Stimulated activated CD8-positive, alpha-beta memory T cell treated with anti-CD3 and anti-CD28 coated beads, Interleukin-15, amount 100 ng/mL, for 48 hours (primary cell): ENCODE measurements around the gene MRPL20.

Experiments
- DNase-seq, 2 donors: peaks; one replicate each; pipeline ENCODE4 v3.0.0-alpha.2; 2020; ENCODE audit warnings: low read depth in 2 of 2

Gene MRPL20

DNA sequence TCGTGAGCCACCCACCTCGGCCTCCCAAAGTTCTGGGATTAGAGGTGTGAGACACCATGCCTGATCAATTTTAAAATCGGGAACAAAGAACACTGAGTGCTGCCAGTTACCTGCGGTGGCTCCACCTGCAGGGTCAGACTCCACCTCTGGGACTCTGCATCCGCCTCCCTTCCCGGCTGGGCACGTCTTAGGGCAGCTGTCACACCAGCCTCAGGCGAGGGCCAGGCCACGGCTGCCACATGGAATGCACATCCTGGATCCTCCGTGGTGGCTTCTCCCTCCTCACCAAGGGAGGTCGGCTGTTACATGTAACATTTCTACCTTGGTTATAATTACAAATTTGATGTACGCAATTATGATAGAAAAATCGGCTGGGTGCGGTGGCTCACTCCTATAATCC lies 42.8 kb downstream of the MRPL20 start:
- DNase-seq, result no peak

GRCh38 chr1:1361982-1362423 lies 45.1 kb downstream of the MRPL20 start:
- DNase-seq, result no peak

DNA sequence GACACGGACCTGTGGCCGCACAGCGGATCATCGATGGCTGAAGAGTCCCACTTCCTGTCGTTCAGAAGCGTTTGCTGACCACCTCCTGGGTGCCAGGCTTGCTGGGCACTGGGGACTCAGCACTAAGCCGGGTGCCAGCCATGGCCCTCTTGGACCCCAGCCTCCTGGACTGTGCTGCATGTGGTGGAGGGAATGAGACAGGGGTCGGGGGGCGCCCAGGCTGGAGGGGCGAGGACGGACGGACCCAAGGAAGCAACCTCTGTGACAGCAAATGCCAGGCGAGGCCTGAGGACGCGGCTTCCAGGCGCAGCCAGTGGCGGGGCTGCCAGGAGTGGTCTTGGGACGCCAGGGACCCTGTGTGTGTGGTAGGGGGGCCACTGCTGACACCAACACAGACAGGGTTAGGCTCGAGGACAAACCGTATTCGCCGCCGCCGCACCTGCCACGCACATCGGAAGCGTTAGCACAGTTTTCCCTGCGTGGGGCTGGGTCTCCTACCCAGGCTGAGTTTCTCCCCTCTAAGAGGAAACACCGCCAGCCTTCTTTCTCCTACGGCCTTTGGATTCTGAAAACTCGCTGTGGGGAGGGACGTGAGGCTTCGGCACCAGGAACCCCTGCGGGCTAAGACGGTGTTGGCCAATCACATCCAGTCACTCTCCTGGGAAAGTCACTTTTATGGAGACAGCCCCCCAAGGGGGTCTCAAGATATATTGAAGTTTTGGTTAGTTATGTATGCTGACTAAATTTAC lies 45.7 kb downstream of the MRPL20 start:
- DNase-seq, result no peak

DNA sequence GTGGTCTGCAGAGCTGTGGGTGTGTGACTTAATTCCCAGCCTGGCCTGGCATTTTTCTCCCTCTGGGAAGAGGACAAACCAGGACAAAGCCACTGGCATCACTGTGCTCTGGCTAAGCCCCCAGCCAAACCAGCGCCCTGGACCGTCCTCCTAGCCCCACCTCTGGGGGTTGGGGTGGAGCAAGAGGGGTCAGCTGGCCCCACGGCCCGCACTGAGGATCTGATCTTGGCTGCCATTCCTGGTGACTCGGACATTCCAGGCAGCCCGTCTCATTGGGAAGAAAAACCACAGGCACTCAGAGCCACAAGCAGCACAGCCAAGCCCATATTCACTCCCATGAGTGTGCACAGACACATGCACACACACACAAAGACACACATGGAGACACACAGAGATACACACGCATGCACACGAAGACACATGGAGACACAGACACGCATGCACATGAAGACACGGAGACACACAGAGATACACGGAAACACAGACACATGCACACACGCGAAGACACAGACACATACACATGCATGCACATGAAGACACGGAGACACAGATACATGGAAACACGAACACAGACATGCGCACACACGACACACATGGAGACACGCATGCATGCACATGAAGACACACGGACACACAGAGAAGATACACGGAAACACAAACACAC lies 46.5 kb downstream of the MRPL20 start:
- no peak for DNase-seq

GRCh38 chr1:1359664-1360468 lies 47.2 kb downstream of the MRPL20 start:
- no peak for DNase-seq

DNA sequence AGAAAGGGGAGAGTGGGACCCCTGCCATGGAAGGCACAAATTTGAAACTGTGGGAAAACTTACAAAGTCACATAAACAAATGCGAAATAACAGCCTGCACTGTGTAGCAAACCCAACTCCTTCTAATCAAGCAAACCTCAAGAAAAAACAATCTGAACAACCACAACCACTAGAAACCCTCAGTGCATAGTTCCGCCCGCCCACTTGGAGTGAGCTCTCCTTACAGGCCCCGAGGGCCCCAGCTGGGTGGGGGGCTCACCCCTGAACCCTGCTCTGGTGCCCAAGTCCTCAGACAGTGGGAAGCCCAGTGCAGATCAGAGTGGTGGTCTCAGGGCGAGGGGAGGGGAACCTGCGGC lies 47.8 kb downstream of the MRPL20 start:
- DNase-seq, result no peak

DNA sequence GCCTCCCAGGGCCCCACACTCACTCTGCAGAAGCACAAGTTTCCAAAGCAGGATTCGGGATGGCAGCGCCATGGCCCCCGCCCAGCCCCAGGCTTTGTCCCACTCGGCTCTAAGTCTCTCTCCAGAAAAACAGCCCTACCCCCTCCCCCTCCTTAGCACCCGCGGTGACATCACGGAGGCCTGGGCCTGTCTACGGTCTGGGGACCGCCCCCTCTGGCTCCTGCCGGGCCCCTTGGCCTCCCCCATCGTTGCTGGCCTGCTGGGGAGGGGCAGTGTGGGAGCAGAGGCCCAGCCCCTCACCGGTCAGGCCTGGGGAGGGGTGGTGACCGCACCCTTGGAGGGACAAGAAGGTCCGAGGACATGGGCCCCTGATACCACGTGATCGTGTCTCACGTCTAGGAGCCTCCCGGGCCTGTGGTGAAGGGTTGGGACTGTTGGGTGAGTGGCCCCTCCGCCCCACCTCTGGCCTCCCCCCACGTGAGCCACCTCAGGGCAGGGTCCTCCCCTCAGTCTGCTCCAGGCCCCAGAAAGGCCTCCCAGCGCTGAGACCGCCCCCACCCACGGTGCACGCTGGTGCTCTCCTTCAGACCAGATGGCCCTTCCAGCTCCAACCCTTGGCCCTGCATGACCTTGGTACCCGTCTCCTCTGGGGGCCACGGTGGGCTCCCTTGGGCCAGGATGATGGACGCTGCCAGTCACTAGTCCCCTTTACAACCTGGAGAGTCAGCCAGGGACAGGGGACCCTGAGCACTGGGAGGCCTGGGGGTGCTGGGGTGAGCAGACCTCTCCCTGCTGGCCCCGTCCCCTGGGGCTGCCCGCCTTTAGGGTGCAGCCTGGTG lies 48.4 kb downstream of the MRPL20 start, which contains the start of gene MXRA8:
Gene MXRA8, minus strand, starts transcription at position 123 of the 839 bp plus-strand sequence. Its CDS starts 51 bp downstream, at position 72.
- DNase-seq, result no peak

DNA sequence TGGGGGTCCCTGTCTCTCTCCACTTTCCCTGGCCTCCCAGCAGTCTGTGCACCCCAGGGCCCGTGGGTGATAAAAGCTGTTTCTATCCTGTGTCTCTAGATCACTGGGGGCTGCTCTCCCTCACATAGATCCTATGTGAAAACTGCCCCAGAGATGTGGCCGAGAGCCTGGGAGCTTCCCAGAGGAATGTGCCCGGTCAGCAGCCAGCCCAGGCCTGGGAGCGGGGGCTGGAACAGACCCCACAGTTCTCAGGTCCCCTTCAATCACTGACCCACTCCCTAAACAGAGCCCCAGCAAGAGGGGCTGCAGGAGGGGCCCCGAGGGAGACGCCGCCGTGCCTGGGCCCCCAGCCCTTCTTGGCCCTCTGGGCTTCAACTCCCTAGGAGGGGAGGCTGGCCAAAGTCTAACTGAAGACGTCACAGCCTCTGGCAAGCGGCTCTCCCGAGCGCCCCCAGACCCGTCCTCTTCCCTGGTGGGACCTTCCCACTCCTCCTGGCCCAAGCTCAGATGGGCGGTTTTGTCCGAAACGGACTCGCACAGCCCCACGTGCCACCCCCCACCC lies 49.1 kb downstream of the MRPL20 start:
- DNase-seq, result no peak

DNA sequence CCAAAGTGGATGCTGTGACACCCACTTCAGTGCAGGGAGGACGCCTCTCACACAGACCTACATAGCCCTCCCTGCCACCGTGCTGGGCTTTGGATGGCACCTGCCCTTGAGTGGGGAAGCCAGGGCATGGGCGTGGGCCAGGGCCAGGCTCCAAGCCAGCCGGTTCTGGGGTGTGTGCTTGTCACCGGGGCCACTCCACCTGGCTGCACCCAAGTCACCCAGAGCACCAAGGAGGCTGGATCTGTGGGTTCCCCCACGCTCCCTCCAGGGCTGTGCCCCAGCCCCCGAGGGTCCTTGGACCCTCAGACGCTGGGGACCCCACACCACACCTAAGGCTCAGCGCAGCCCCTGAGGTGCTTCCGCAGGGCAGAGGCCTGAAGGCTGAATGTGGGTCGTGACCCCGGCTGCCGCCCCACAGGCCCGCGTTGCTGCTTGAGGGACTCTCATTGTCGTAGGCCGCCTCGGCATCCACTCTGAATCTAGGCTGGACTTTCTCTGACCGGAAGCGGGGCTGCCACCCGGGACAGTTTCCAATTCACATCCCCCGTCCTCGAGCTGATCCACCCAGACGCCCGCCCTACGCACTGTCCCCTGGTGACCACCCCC lies 50.2 kb downstream of the MRPL20 start:
- DNase-seq, result no peak

- DNase-seq, result no peak
Measured at GRCh38 chr1:1356166-1356795, 50.8 kb downstream of the MRPL20 start.

GRCh38 chr1:1355416-1355815 lies 51.7 kb downstream of the MRPL20 start:
- no peak for DNase-seq

DNA sequence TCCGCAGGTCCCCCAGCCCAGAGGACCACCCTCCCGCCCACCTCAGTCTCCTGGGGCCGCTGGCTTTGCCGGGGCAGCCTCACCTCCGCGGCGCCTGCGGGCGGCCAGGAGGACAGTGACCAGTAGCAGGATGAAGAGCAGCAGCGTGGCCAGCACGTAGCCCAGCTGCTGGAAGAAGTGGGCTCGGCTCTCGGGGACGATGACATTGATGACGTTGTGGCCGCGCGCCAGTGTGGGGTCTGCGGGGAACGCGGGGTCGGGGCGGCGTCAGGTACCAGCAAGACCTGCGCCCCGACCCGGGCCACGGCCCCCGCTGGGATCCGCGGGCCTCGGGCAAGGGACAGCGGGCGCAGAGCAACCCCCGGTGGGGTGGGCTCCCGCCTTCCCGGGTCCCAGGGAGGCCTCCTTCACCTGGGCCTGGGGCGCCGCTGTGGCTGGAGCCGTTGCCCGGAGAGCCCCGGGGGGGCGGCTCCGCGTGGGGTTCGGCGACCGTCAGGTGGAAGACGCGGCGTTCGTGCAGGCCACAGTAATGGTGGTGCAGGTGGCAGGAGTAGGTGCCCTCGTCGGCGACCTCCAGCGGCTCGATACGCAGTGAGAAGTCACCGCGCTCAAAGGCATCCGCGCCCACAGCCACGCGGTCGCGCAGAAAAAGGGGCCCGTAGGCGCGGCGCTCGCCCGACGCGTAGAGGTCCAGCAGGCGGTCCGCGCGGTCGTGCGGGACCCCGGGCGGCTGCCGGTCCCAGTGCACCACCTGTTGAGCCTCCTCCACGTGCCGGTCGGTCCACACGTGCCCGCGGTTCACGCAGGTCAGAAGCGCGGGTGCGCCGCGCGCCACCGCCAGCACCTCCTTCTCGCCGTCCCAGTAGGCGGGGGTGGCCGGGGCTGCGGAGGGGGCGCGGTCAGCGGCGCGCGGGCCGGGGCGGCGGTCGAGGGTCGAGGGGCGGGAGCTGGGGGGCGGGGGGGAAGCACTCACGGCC lies 52.5 kb downstream of the MRPL20 start:
- no peak for DNase-seq

GRCh38 chr1:1353389-1354151 lies 53.5 kb downstream of the MRPL20 start:
- no peak for DNase-seq

DNA sequence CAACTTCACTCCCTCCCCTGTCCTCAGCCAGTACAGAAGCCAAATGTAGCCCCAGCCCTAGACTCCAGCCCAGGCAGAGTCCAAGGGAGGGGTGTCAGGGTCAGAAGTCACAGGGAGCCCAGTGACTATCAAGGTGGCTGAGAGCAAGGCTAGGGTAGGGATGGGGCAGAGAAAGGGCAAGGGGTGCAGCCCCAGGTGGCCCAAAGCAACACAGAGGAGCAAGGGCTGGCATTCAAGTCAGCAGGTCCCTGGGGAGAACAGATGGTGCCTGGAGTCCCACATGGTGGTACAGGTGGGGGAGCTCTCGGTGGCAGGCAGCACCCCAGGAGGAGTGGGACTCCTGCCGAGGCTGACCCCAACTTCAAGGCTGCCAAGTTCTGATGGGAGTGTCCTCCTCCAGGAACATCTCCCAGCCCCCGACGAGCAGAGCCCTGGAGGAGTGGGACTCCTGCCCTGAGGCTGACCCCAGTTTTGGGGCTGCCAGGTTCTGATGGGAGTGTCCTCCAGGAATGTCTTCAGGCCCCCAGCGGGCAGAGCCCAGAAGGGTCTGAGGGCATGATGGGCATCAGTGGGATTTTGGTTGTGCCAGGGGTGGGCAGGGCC lies 54.2 kb downstream of the MRPL20 start:
- no peak for DNase-seq
